ENCODE measurements around the gene SPATA31C1.

Gene SPATA31C1

GRCh38 chr9:87944096-87944495 lies 26.3 kb downstream of the SPATA31C1 start:
- DNase-seq = no peak

- DNase-seq = no peak
Measured at GRCh38 chr9:87944682-87945081, 26.9 kb downstream of the SPATA31C1 start.

GRCh38 chr9:87950296-87950695 lies 32.5 kb downstream of the SPATA31C1 start:
- DNase-seq = no peak

- peak; percentile 0 for DNase-seq
Measured at GRCh38 chr9:87950765-87951488, 33.2 kb downstream of the SPATA31C1 start.

- DNase-seq = no peak
Measured at GRCh38 chr9:87954230-87954629, 36.5 kb downstream of the SPATA31C1 start.

- no peak for DNase-seq
Measured at GRCh38 chr9:87957839-87958238, 40.1 kb downstream of the SPATA31C1 start.

- no peak for DNase-seq
Measured at GRCh38 chr9:87958591-87958990, 40.8 kb downstream of the SPATA31C1 start.

- DNase-seq = no peak
Measured at GRCh38 chr9:87959916-87960581, 42.3 kb downstream of the SPATA31C1 start.

- DNase-seq = no peak
Measured at GRCh38 chr9:87963770-87964169, 46.0 kb downstream of the SPATA31C1 start.

- no peak for DNase-seq
Measured at GRCh38 chr9:87964826-87965225, 47.1 kb downstream of the SPATA31C1 start.

- DNase-seq = no peak
Measured at GRCh38 chr9:87968155-87968554, 50.4 kb downstream of the SPATA31C1 start.

- DNase-seq = no peak
Measured at GRCh38 chr9:87970602-87971001, 52.8 kb downstream of the SPATA31C1 start.

GRCh38 chr9:87973122-87973521 lies 55.4 kb downstream of the SPATA31C1 start:
- no peak for DNase-seq
